Measurements from ENCODE around the gene FBLIM1.

GRCh38 chr1:15733218-15733725 is 25.3 kb upstream of the FBLIM1 start:
- TF ChIP-seq POU2F2 (IDR thresholded peaks at IDR 0.05; ENCODE audit: low read depth, low read length) (no peak), POLR2AphosphoS5 (IDR thresholded peaks at IDR 0.05; ENCODE audit: low read depth, low read length) (no peak), POLR2A (IDR thresholded peaks at IDR 0.05; ENCODE audit: low read depth, low read length) (no peak), SPI1 (IDR thresholded peaks at IDR 0.05; ENCODE audit: low read depth, low read length) (no peak), TAF1 (IDR thresholded peaks at IDR 0.05; ENCODE audit: low read depth, low read length) (no peak)
